ENCODE data around the gene LIG1.

LIG1 gene

GRCh38 chr19:48169939-48170803 lies at the start of gene LIG1, which contains the start of gene ZSWIM9:
LIG1 (minus strand) TSS chr19:48170344; CDS start chr19:48165566, 4,778 bp downstream.
ZSWIM9 (plus strand) TSS chr19:48170680; CDS start chr19:48171803, 1,123 bp downstream.
- peak; percentile 84 to 88 for DNase-seq

DNA sequence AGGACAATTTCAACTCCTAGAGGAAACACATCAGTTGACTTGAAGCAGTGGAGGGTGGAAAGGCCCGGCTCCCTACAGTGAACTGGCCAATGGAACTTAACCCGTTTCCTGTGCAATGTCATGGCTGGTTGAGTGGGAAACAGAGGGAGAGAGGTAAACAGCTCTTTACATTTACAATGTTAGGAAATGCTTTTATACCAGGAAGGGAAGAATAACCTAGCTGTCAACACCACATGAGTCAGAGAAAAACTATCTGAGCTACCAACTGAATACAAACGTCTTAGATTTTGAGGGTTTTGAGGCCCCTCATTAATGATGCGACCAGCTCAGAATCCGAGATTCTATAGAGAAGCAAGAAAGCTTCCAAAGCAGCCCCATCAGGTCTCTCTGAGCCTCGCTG lies 48.9 kb upstream of the LIG1 start:
- no peak for DNase-seq

DNA sequence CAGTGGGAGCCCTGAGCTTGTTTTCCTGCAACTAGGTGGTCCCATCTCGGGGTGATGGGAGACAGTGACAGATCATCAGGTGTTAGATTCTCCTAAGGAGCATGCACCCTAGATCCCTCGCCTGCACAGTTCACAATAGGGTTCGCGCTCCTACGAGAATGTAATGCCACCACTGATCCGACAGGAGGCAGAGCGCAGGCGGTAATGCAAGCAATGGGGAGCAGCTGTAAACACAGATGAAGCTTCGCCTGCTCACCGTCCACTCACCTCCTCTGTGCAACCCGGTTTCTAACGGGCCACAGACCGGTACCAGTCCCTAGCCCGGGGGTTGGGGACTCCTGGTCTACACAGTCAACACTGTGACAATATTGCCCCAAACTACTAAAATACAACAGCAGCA lies 46.8 kb upstream of the LIG1 start:
- no peak for DNase-seq

GRCh38 chr19:48213959-48214358 lies 43.8 kb upstream of the LIG1 start:
- DNase-seq: no peak

- no peak for DNase-seq
Measured at GRCh38 chr19:48210005-48210404, 39.9 kb upstream of the LIG1 start.

DNA sequence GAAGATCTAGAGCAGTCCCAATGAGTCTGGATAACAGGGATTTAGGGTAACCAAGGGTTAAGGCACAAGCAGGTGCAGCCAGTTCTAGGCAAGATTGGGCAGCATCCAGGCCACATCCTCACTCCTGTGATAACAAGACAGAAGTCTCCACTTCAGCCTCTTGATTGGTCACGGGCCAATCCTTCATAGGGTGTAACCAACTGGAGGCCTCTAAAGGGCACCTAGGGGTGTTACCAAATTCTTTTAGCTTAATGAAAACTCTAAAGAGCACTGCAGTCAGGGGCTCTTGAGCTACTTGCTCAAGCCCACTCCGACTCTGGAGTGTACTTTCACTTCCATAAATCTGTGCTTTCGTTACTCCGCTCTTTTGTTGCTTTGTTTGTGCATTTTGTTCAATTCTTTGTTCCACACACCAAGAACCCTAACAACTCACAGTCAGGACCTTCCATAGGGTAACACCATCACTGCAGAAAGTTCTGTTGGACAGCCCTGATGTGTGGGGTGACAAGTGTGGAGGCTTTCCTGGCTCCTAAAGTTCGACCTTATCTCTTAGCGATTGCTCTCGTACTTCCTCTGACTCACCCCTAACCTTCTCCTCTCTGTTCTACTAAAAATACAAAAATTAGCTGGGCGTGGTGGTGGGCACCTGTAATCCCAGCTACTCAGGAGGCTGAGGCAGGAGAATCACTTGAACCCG lies 36.4 kb upstream of the LIG1 start:
- no peak for DNase-seq

DNA sequence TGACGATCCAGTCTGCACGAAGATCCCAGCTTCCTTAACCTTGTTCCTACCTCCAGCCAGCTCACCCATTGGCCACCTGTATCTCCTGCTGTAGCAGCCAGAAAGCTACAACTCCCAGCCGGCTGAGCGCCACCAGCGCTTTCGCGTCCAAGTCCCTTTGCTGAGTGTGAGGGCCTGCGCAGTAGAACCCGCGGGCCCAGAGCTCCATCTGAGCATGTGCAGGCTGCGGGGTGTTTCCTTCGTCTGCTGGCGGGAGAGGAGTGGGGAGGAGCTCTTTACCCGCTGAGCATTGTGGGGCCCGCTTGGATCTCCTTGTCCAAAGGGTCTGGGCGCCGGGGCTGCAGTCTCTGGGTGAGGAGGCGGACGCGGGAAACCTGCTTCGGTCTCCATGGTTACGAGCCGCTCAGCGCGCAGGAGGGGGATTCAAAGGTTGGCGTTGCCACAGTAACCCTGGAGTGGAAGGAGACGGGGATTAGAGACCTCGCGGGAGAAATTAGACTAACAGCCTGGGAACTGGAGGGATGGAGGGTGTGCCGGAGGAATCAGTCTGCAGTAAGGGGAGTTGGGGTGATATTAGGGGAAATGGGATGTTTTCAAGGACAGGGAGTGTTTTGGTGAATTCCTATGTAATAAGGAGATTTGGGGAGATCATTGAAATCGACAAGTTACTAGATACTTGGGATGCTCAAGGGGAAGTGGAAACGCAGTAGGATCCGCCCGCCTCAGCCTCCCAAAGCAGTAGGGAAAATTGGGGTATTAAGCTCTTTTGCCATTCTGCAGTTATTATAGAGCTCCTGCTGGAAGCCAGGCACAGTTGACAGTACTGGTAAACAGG lies 33.9 kb upstream of the LIG1 start:
- DNase-seq: peak; percentile 86 to 90

DNA sequence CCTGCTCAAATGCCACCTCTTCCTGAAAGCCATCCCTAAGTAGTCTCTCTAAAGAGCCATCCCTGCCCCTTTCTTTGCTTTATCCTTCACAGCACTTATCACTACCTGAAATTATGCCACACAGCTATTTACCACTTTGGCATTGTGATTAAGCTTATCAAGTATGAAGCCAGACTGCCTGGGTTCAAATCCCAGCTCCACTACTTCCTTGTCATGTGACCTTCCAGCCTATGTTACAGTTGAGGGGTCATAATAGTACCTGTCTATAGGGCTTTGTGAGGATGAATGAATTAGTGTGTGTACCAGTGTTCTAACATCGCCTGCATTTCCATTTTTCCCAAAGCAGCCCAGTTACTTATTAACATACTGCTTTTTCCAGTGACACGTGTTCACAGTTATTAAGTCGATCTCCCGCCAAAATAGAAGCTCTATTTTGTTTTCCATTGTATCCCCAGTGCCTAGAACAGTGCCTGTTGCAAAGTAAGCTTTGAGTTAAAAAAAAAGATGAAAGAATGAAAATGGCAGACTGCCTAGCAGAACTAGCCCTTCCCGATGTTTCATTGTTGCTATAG lies 33.2 kb upstream of the LIG1 start:
- DNase-seq: no peak

DNA sequence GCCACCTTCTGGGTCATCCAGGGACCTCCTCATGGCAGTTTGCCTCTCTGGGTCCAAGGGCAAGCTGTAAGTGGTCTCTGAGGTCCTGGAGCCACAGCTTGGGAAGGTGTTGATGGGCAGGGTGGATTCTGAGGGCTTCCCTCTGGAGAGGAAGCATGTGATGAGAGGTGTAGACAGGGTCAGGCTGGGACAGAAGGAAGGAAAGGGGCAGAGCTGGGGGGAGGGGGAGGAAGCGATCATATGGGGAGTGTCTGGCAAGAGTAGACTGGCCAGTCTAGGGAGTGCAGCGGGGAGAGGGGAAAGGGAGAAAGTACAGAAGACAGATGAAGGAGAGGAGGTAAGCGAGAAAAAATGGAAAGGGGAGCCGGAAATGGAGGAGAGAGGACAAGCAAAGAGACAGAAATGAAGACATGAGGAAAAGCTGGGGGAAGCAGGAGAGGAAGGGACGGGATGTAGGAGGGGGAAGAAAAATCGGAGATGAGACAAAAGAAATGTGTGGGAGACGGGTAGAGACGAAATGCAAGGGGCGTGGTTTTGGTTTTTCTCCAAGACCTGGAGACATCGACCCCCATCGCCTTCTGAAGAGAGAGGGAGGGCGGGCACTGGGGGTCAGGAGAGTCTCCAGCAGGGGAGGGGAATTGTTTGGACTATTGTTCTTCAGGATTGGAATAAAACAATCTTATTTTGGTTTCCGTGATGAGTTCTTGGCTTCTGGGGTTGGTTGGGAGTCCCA lies 27.0 kb upstream of the LIG1 start:
- no peak for DNase-seq

DNA sequence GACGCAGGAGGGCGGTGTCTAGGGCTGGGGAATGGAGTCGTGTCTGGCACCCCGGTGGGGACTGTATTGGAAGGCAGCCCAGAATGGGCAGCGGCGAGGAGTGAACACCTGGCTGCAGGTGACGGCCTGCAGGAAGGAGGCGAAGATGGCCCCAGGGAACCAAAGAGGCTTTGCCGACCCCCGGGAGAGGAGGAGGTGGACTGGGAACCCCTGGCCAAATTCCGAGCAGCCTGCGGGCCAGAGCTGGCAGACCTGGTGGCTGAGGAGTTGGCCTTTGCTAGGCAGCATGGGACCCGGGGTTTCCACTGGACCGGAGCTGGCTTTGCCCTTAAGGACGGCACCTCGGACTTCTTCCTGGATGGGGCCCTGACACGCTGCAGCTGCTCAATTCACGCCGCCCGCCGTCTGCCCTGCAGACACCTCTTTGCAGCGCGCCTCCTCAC lies 26.2 kb upstream of the LIG1 start:
- DNase-seq: no peak

GRCh38 chr19:48194844-48195830 lies 25.0 kb upstream of the LIG1 start:
- DNase-seq: no peak

DNA sequence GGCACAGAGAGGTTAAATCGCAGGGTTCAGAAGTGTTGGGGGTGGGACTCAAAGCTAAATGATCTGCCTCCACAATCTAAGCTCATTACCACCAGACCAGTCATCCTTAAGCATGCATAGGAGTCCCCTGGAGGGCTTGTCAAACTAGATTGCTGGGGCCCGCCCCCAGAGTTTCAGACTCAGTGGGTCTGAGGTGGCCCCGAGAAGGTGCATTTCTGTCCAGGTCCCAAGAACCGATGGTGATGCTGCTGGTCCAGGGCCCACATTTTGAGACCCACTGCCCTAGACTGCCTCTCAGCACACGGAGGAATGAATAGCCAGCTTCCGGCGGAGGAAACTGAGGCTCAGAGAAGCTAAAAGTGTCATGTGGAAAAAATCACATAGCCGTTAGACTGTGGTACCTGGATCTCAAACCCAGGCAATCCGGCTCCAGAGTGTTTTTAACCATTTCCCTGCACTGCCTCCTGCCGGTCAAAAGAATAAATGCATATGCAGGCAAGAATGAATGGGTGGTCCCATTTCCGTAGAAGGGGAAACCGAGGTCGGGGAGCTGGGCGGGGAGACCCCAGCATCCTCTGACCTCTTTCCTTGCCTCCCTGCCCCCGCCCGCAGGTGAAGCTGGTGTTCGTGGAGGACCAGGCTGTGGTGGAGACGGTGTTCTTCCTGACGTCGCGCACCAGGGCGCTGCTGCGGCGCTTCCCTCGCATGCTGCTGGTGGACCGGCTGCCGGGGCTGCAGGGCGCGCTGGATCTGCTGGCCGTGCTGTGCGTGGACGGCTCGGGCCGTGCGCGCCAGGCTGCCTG lies 24.1 kb upstream of the LIG1 start:
- DNase-seq: peak; percentile 34

GRCh38 chr19:48192750-48193149 lies 22.6 kb upstream of the LIG1 start:
- no peak for DNase-seq

DNA sequence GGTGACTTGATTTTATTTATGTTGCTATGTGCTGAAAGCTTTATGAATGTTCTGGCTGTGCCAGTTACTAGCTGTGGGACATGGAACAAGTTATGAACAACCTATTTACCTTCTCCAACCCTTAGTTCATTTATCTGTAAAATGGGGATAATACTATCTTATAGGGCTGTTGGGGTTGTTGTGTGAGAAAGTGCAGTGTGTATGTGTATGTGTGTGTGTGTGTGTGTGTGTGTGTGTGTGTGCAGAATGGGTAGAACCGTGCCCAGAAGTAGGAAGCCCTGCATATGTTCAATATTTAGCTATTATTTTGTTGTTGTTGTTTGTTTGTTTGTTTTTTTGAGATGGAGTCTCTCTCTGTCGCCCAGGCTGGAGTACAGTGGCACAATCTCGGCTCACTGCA lies 20.7 kb upstream of the LIG1 start:
- DNase-seq: no peak

GRCh38 chr19:48190288-48190884 lies 20.2 kb upstream of the LIG1 start:
- peak; percentile 35 to 54 for DNase-seq

- DNase-seq: no peak
Measured at GRCh38 chr19:48186541-48186991, 16.4 kb upstream of the LIG1 start.

GRCh38 chr19:48186015-48186414 lies 15.9 kb upstream of the LIG1 start:
- no peak for DNase-seq

DNA sequence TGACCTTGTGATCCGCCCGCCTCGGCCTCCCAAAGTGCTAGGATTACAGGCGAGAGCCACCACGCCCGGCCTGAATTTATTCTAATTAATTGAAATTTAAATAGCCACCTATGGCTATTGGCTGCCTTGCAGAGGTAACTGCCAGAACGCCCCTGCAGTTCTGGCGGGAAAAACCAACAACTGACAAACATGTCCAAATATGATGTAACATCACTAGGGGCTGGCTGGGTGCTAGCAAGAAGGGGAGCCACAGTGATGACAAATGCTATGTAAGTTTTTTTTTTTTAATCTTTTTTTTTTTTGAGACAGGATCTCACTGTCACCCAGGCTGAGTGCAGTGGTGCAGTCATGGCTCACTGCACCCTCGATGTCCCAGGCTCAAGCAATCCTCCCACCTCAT lies 13.2 kb upstream of the LIG1 start:
- DNase-seq: no peak

DNA sequence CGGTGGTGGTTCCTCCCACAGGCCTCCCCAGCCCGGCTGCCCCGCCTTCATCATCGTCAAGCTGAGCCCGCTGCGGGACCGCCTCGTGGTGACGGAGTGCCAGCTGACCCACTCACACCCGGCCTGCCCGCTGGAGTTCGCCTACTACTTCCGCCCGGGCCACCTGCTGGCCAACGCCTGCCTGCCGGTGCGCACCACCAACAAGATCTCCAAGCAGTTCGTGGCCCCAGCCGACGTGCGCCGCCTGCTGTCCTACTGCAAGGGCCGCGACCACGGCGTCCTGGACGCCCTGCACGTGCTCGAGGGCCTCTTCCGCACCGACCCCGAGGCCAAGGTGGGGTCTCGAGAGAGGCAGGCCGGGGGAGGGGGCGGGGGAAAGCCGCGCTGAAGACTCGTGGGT lies 12.3 kb upstream of the LIG1 start:
- no peak for DNase-seq
